Naive thymus-derived CD4-positive, alpha-beta T cell (primary cell): Measurements from ENCODE around the gene ITSN1. TPM values are rescaled to one million over a fixed set of nuclear protein-coding genes. Genes with fewer than 3 reads are reported as not detected.

Experiments
- ATAC-seq: fragments of 150-1000 bp; cut with Tn5 transposase; 2 replicates; pipeline ENCODE4 v1.10.0; 2021; ENCODE audit warnings: mild to moderate bottlenecking, moderate library complexity
- CTCF ChIA-PET: fragments of 350-600 bp; sonication (Branson Sonifier 250); formaldehyde crosslinking; loops from one replicate; lab custom pipeline; 2021; ENCODE audit warnings: antibody characterized with exemption; lab: Charles Lee
- POLR2A ChIA-PET: fragments of 350-600 bp; sonication (Branson Sonifier 250); formaldehyde crosslinking; loops from one replicate; lab custom pipeline; 2021; ENCODE audit warnings: antibody characterized with exemption, inconsistent platforms; lab: Charles Lee
- DNase-seq, 9 donors: peaks; one replicate each; pipeline versions ENCODE4 v3.0.0 to v3.0.0-alpha.2; 2020 to 2022; ENCODE audit warnings: mixed read lengths in 1 of 9
- H3K27ac ChIP-seq: one replicate; pipeline ENCODE4 v1.7.0; 2013; ENCODE audit warnings: mild to moderate bottlenecking, low read depth, low read length, moderate library complexity
- H3K27me3 ChIP-seq, 2 donors: one replicate each; pipeline ENCODE4 v1.7.0; 2013; ENCODE audit warnings: low read length in 2 of 2, mild to moderate bottlenecking in 2 of 2, moderate library complexity in 2 of 2; ENCODE audit not compliant: control insufficient read depth in 2 of 2, insufficient read depth in 2 of 2
- H3K36me3 ChIP-seq, 3 experiments: 1 replicate in 2 of 3; 2 replicates in 1 of 3; pipeline ENCODE4 v1.7.0; 2013; ENCODE audit warnings: low read length in 3 of 3, mild to moderate bottlenecking in 3 of 3, moderate library complexity in 1 of 3; ENCODE audit not compliant: insufficient read depth in 3 of 3, control insufficient read depth in 2 of 3
- H3K4me1 ChIP-seq, 2 donors: one replicate each; pipeline ENCODE4 v1.7.0; 2013; ENCODE audit warnings: low read length in 2 of 2, mild to moderate bottlenecking in 2 of 2, moderate library complexity in 1 of 2; ENCODE audit not compliant: control insufficient read depth in 2 of 2, insufficient read depth in 2 of 2
- H3K4me3 ChIP-seq: 2 replicates; pipeline ENCODE4 v1.7.0; 2013; ENCODE audit warnings: mild to moderate bottlenecking, low read length
- H3K9me3 ChIP-seq, 3 experiments: 1 replicate in 2 of 3; 2 replicates in 1 of 3; pipeline ENCODE4 v1.7.0; 2013; ENCODE audit warnings: low read length in 3 of 3; ENCODE audit not compliant: control insufficient read depth in 2 of 3
- H3K27ac Mint-ChIP-seq, 9 donors: one replicate each; pipeline ENCODE4 v1.8.0; 2020 to 2022; ENCODE audit warnings: mixed read lengths in 9 of 9, mild to moderate bottlenecking in 8 of 9, moderate library complexity in 5 of 9, inconsistent platforms in 2 of 9
- H3K27me3 Mint-ChIP-seq, 5 donors: one replicate each; pipeline ENCODE4 v1.8.0; 2021 to 2022; ENCODE audit warnings: mixed read lengths in 5 of 5, mild to moderate bottlenecking in 1 of 5
- H3K36me3 Mint-ChIP-seq, 5 donors: one replicate each; pipeline ENCODE4 v1.8.0; 2020 to 2022; ENCODE audit warnings: mixed read lengths in 5 of 5, mild to moderate bottlenecking in 3 of 5, inconsistent platforms in 1 of 5
- H3K4me1 Mint-ChIP-seq, 7 donors: one replicate each; pipeline ENCODE4 v1.8.0; 2020 to 2022; ENCODE audit warnings: mixed read lengths in 7 of 7, mild to moderate bottlenecking in 3 of 7, inconsistent platforms in 1 of 7
- H3K4me3 Mint-ChIP-seq, 10 donors: one replicate each; pipeline ENCODE4 v1.8.0; 2020 to 2022; ENCODE audit warnings: mild to moderate bottlenecking in 10 of 10, mixed read lengths in 10 of 10, moderate library complexity in 6 of 10, inconsistent platforms in 2 of 10
- H3K9me3 Mint-ChIP-seq, 11 donors: one replicate each; pipeline ENCODE4 v1.8.0; 2020 to 2022; ENCODE audit warnings: mixed read lengths in 11 of 11, mild to moderate bottlenecking in 4 of 11, inconsistent platforms in 1 of 11, moderate library complexity in 1 of 11
- intact Hi-C, 2 donors: fragments of 100-400 bp; cut with micrococcal nuclease; formaldehyde crosslinking; loops; one replicate each; pipeline ENCODE4 v1.15.1; 2023
- polyA plus RNA-seq, 2 donors: library from polyadenylated mRNA; unstranded; fragments of 300-500 nt; fragmentation: Illumina TruSeq; gene quantifications; one replicate each; pipeline ENCODE4 v1.2.3, GENCODE V29; 2021
- total RNA-seq, 6 experiments: library from RNA in 5 of 6; stranded (reverse) in 5 of 6; gene quantifications; 1 replicate in 5 of 6; 2 replicates in 1 of 6; pipeline ENCODE4 v1.2.3 and lab custom pipeline; 2021 to 2026

The ITSN1 gene
- total and polyA plus RNA-seq, 7 experiments from 2014 or later, result 1.2 to 8.6 (median 3.2) TPM

GRCh38 chr21:33839806-33840205, 197.5 kb downstream of the ITSN1 start:
- H3K9me3 Mint-ChIP-seq, result peaks cover 0 to 2% (median 0%) of the 10 kb centered on the region in 11 donors
- DNase-seq (no peak), ATAC-seq (no peak)
- POLR2A ChIA-PET, result no interaction called here
- peaks cover 0 to 3% (median 0%) of the 10 kb centered on the region in 5 donors for H3K27me3 Mint-ChIP-seq
- Histone ChIP-seq H3K4me3 (no peak overlapping the region), H3K9me3 (no peaks in the 10 kb centered on the region), H3K36me3 (no peaks in the 10 kb centered on the region), H3K4me1 (no peaks in the 10 kb centered on the region), H3K27me3 (no peaks in the 10 kb centered on the region), H3K27ac (no peak overlapping the region)
- CTCF ChIA-PET, result no interaction called here
- intact Hi-C loops, result no loop called here
- H3K4me1 Mint-ChIP-seq, result no peaks in the 10 kb centered on the region
- no peak overlapping the region for H3K27ac Mint-ChIP-seq
- no peak overlapping the region for H3K4me3 Mint-ChIP-seq
- peaks cover 0 to 3% (median 0%) of the 10 kb centered on the region in 5 donors for H3K36me3 Mint-ChIP-seq

DNA sequence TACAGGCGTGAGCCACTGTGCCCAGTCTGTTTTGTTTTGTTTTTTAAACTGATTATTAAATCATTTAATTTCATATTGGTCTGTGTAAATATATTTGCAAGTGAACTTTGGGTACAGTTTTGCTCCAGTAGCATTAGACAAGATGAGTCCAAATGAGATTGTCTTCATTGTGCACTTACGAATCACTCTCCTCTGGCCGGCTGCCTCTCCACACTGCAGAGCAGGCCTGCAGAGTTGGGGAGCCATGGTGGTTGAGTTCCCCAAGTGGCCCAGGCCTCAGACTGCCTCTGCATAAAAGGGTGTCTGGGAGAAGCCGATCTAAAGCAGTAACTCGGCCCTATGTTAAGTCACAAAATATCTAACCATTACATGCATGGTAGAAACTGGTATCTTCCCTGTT, 198.5 kb downstream of the ITSN1 start:
- H3K4me3 Mint-ChIP-seq, result no peak overlapping the region
- no peak overlapping the region for H3K4me3 ChIP-seq
- no peak overlapping the region for H3K27ac ChIP-seq
- peaks cover 0 to 4% (median 0%) of the 10 kb centered on the region in 11 donors for H3K9me3 Mint-ChIP-seq
- no peaks in the 10 kb centered on the region for H3K36me3 ChIP-seq
- CTCF ChIA-PET, result no interaction called here
- no peaks in the 10 kb centered on the region for H3K4me1 ChIP-seq
- no peak overlapping the region for H3K27ac Mint-ChIP-seq
- H3K27me3 ChIP-seq, result no peaks in the 10 kb centered on the region
- peaks cover 0 to 4% (median under 1%) of the 10 kb centered on the region in 5 donors for H3K36me3 Mint-ChIP-seq
- peaks cover 0 to under 1% (median 0%) of the 10 kb centered on the region in 3 experiments for H3K9me3 ChIP-seq
- POLR2A ChIA-PET, result no interaction called here
- ATAC-seq, result no peak
- no peaks in the 10 kb centered on the region for H3K4me1 Mint-ChIP-seq
- no peak for DNase-seq
- H3K27me3 Mint-ChIP-seq, result peaks cover 0 to 5% (median 0%) of the 10 kb centered on the region in 5 donors
- intact Hi-C loops, result no loop called here

DNA sequence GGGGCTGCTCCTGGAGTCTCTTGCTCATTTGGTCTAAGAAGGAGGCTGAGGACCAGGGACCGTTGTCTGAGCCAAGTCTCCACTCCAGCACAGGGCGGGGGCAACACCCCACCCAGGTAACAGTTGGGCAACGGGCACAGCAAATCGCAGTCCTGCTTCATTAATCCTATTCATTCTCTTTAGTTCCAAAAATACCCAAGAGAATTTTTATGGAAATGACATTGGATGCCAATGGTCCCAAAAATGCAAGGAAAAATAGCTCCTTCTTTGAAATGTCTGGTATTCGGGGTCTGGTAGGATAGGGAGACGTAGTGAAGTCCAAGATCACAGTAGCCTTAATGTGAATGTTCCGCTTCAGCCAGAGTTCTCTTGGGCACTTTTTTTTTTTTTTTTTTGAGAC, 199.3 kb downstream of the ITSN1 start:
- no peak overlapping the region for H3K4me3 Mint-ChIP-seq
- no peak for ATAC-seq
- no peak for DNase-seq
- H3K36me3 Mint-ChIP-seq, result peaks cover 0 to 10% (median 8%) of the 10 kb centered on the region in 5 donors
- H3K9me3 Mint-ChIP-seq, result peaks cover 0 to 12% (median 5%) of the 10 kb centered on the region in 11 donors
- no peak overlapping the region for H3K4me3 ChIP-seq
- ChIA-PET POLR2A (interaction anchor here (0.6 kb wide), 2 partner anchors 154 to 895 kb away, joined by 3 read pairs; no protein-coding TSS in a partner anchor), CTCF (no interaction called here)
- peaks cover 0 to 10% (median 0%) of the 10 kb centered on the region in 5 donors for H3K27me3 Mint-ChIP-seq
- no peaks in the 10 kb centered on the region for H3K27me3 ChIP-seq
- no peak overlapping the region for H3K27ac Mint-ChIP-seq
- H3K4me1 Mint-ChIP-seq, result no peaks in the 10 kb centered on the region
- intact Hi-C loops, result no loop called here
- peaks cover 0 to 4% (median 0%) of the 10 kb centered on the region in 3 experiments for H3K9me3 ChIP-seq
- H3K36me3 ChIP-seq, result no peaks in the 10 kb centered on the region
- no peaks in the 10 kb centered on the region for H3K4me1 ChIP-seq
- H3K27ac ChIP-seq, result no peak overlapping the region

DNA sequence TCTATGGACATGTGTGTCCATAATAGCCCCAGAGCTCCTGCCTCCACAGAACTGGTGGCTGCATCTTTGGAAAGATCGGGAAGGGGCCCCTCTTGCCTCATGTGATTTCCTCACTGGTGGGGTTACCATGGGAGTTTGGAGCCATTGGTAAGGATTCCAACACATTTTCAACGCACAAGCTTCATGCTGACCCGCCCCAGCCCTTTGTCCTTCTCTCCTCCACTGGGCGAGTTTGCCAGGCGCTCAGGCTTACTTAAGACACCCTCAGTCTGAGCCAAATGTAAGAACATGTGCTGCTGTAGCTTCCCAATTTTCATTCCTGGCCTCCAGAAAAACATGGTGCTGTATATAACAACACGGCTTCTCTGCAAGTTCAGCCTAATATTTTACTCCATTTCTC, 200.9 kb downstream of the ITSN1 start:
- H3K9me3 ChIP-seq, result peaks cover 0 to 4% (median 0%) of the 10 kb centered on the region in 3 experiments
- H3K4me1 ChIP-seq, result no peaks in the 10 kb centered on the region
- peaks cover 0 to 10% (median 0%) of the 10 kb centered on the region in 5 donors for H3K27me3 Mint-ChIP-seq
- H3K27me3 ChIP-seq, result no peaks in the 10 kb centered on the region
- ChIA-PET CTCF (no interaction called here), POLR2A (no interaction called here)
- intact Hi-C loops, result no loop called here
- H3K4me1 Mint-ChIP-seq, result no peaks in the 10 kb centered on the region
- H3K4me3 Mint-ChIP-seq, result no peak overlapping the region
- no peak for DNase-seq
- H3K36me3 Mint-ChIP-seq, result peaks cover 0 to 10% (median 9%) of the 10 kb centered on the region in 5 donors
- no peaks in the 10 kb centered on the region for H3K36me3 ChIP-seq
- no peak overlapping the region for H3K27ac Mint-ChIP-seq
- ATAC-seq, result no peak
- no peak overlapping the region for H3K4me3 ChIP-seq
- peaks cover 0 to 13% (median 6%) of the 10 kb centered on the region in 11 donors for H3K9me3 Mint-ChIP-seq
- no peak overlapping the region for H3K27ac ChIP-seq

DNA sequence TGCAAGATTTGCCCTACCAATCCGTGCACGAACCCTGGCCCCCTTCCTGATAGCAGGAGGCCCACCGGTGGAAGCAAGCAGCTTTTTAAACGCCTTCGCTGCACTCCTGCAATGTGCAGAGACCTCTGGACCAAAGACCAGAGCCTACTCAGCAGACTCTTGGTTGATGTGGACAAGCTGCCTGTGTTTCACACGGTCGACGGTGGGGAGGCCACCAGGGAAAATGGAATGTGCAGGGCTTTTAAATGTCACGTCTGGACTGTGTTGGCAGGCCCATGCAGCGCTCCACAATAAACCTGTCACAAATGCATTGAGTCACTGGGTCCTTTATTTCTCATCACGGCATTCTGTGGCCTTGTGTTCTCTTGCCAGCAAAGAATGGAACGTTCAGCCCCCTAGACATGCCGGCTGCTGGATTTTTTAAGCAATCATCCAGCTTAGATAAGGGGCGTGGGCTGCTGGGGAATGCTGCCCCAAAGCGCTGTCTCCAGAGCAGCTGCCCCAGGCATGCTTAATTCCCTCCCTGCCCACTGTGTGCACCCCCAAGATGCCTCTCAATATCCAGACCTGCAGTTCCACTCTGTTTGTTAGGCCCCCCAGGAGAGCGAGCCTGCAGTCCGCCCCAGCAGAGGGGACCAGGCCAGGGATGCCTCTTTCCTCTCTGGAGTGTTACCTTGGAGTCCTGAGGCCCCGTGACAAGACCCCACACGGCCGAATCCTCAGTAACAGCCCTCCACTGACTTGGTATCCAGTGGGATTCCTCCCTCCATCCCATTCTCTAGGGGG, 202.0 kb downstream of the ITSN1 start:
- Histone ChIP-seq H3K4me1 (no peaks in the 10 kb centered on the region), H3K9me3 (peaks cover 0 to 4% (median 0%) of the 10 kb centered on the region in 3 experiments), H3K4me3 (no peak overlapping the region), H3K36me3 (no peaks in the 10 kb centered on the region), H3K27me3 (no peaks in the 10 kb centered on the region), H3K27ac (no peak overlapping the region)
- POLR2A ChIA-PET, result no interaction called here
- Mint-ChIP-seq H3K36me3 (peaks cover 0 to 10% (median 6%) of the 10 kb centered on the region in 5 donors), H3K27ac (no peak overlapping the region), H3K9me3 (peaks cover 0 to 13% (median 6%) of the 10 kb centered on the region in 11 donors), H3K4me1 (no peaks in the 10 kb centered on the region), H3K4me3 (no peak overlapping the region), H3K27me3 (peaks cover 0 to 10% (median 0%) of the 10 kb centered on the region in 5 donors)
- CTCF ChIA-PET, result no interaction called here
- DNase-seq (no peak), ATAC-seq (no peak)
- intact Hi-C loops, result no loop called here

DNA sequence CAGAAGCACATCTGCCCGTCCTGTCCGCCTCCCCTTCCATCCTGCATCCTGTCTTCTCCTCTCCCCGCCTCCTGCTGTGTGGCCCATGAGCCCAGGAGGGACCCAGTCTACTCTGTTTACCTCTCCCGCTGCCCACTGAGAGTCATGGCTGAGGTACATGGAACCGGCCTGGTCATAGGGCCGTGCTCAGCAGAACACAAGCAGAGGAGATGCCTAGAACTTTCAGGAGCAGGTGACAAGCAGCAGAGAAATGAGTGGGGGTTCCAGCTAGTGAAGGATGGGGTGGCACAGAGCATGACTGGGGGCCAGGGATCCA, 202.5 kb downstream of the ITSN1 start:
- Mint-ChIP-seq H3K9me3 (peaks cover 0 to 13% (median 6%) of the 10 kb centered on the region in 11 donors), H3K4me1 (no peaks in the 10 kb centered on the region), H3K27me3 (peaks cover 0 to 10% (median 0%) of the 10 kb centered on the region in 5 donors), H3K36me3 (peaks cover 0 to 10% (median 6%) of the 10 kb centered on the region in 5 donors), H3K4me3 (no peak overlapping the region), H3K27ac (peak overlapping the region in 1 of 9 donors; percentile 44)
- no peak for ATAC-seq
- intact Hi-C loops, result no loop called here
- DNase-seq, result no peak
- H3K4me3 ChIP-seq, result no peak overlapping the region
- H3K36me3 ChIP-seq, result no peaks in the 10 kb centered on the region
- ChIA-PET POLR2A (no interaction called here), CTCF (no interaction called here)
- peaks cover 0 to 4% (median 0%) of the 10 kb centered on the region in 3 experiments for H3K9me3 ChIP-seq
- no peaks in the 10 kb centered on the region for H3K27me3 ChIP-seq
- no peak overlapping the region for H3K27ac ChIP-seq
- H3K4me1 ChIP-seq, result no peaks in the 10 kb centered on the region
